ENCODE data around the gene TLE3. TPM values are rescaled to one million over a fixed set of nuclear protein-coding genes. Genes with fewer than 3 reads are reported as not detected.

TLE3 gene
- 58.8 TPM for total RNA-seq
- long read RNA-seq, partial matches to known transcripts, result 11 of 36 reads
- long read RNA-seq, other reads (novel, unspliced or antisense), result 24 of 36 reads

- TF ChIP-seq CTCF (IDR thresholded peaks at IDR 0.05), result peak; percentile 59
- intact Hi-C loops (cut with DNase I), result no loop called here
- Histone ChIP-seq H3K4me1 (peaks cover 58% of the 10 kb centered on the region), H3K9me3 (no peaks in the 10 kb centered on the region), H3K27ac (peak within 1 kb of the TSS; percentile 98), H3K27me3 (no peaks in the 10 kb centered on the region), H3K36me3 (peaks cover 4% of the 10 kb centered on the region), H3K4me3 (peak within 1 kb of the TSS; percentile 86)
- ATAC-seq (peak; percentile 70), DNase-seq (peak; percentile 99)
These were observed at the start of gene TLE3 for GRCh38 chr15:70097321-70098152. Gene TLE3 (minus strand): TSS chr15:70097917. CDS start chr15:70096798, 1,119 bp downstream.

- ATAC-seq, result no peak
- intact Hi-C loops (cut with DNase I), result no loop called here
- no peaks in the 10 kb centered on the region for H3K36me3 ChIP-seq
- H3K27ac ChIP-seq, result no peak overlapping the region
- no peaks in the 10 kb centered on the region for H3K27me3 ChIP-seq
- H3K9me3 ChIP-seq, result no peaks in the 10 kb centered on the region
- peaks cover 19% of the 10 kb centered on the region for H3K4me1 ChIP-seq
- no peak for DNase-seq
- no peak overlapping the region for H3K4me3 ChIP-seq
- no peak for TF ChIP-seq CTCF (IDR thresholded peaks at IDR 0.05)
These were observed 49.6 kb upstream of the TLE3 start for GRCh38 chr15:70147178-70147760.

- ATAC-seq, result no peak
- intact Hi-C loops (cut with DNase I), result no loop called here
- Histone ChIP-seq H3K9me3 (no peaks in the 10 kb centered on the region), H3K27me3 (no peaks in the 10 kb centered on the region), H3K27ac (no peak overlapping the region), H3K4me3 (no peak overlapping the region), H3K36me3 (no peaks in the 10 kb centered on the region), H3K4me1 (peaks cover 19% of the 10 kb centered on the region)
- no peak for TF ChIP-seq CTCF (IDR thresholded peaks at IDR 0.05)
- no peak for DNase-seq
These were observed 49.1 kb upstream of the TLE3 start for GRCh38 chr15:70146771-70147170.

- no peak overlapping the region for H3K4me3 ChIP-seq
- H3K27me3 ChIP-seq, result no peaks in the 10 kb centered on the region
- H3K27ac ChIP-seq, result no peak overlapping the region
- DNase-seq (no peak), ATAC-seq (no peak)
- intact Hi-C loops (cut with DNase I), result no loop called here
- H3K36me3 ChIP-seq, result no peaks in the 10 kb centered on the region
- H3K9me3 ChIP-seq, result no peaks in the 10 kb centered on the region
- peaks cover 22% of the 10 kb centered on the region for H3K4me1 ChIP-seq
- no peak for TF ChIP-seq CTCF (IDR thresholded peaks at IDR 0.05)
These were observed 48.4 kb upstream of the TLE3 start for GRCh38 chr15:70146162-70146561.

- DNase-seq, result no peak
- intact Hi-C loops (cut with DNase I), result no loop called here
- TF ChIP-seq CTCF (IDR thresholded peaks at IDR 0.05), result no peak
- no peaks in the 10 kb centered on the region for H3K36me3 ChIP-seq
- H3K27ac ChIP-seq, result no peak overlapping the region
- no peaks in the 10 kb centered on the region for H3K9me3 ChIP-seq
- no peak overlapping the region for H3K4me3 ChIP-seq
- H3K4me1 ChIP-seq, result peaks cover 31% of the 10 kb centered on the region
- H3K27me3 ChIP-seq, result no peaks in the 10 kb centered on the region
- ATAC-seq, result no peak
These were observed 47.5 kb upstream of the TLE3 start for GRCh38 chr15:70145261-70145660.
